ENCODE measurements around the gene NOC2L.
"Not testable (repeated sequence)": the region's sequence is repeated elsewhere in the genome, so short reads cannot be mapped to it uniquely, and the experiment has no call there.

The NOC2L gene

GRCh38 chr1:897951-898350 lies 61.1 kb downstream of the NOC2L start:
- DNase-seq, result not testable (repeated sequence)

GRCh38 chr1:897226-897625 lies 61.8 kb downstream of the NOC2L start:
- DNase-seq, result no peak

Measured in DMS79 treated with DMSO at 0.1 percent for 48 hours (cell line).